ENCODE measurements around the gene PPA1. TPM values are rescaled to one million over a fixed set of nuclear protein-coding genes. Genes with fewer than 3 reads are reported as not detected.

PPA1 gene
- total and polyA plus RNA-seq, 2 of the 4 experiments (the other 2 are of a cell fraction) = 78.6 to 102 TPM

DNA sequence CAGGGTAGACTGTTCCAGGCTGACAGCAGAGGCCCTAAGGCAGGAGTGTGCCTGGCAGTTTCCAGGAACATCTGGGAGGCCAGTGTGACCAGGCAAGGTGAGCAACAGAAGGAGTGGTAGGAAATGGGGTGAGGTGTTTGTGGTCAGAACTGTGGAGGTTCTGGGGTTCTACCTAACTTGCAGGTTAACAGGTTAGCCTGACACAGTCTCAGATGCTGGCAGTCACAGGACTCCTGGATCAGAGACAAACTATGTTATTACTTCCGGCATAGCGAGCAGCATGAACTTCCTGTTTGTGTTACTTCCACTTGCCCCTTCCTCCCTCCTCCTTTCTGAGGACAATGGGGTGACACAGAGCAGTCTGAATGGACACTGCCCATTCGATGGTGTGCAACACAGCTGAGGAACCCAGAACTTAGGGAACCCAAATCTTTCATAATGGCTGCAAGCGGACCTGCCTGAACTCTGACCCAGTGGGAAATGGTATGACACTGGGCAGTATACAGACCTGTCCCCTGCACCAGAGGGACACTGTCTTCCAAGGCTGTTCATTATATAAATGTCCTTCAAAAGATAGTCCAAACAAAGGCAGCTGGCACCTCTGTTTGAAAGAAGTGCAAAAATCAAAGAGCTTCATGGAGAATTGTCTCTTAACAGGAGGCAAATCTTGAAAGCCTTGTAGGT is 59.0 kb downstream of the PPA1 start:
- Histone ChIP-seq H4K20me1 (ENCODE audit: insufficient read depth, low read length) (peaks cover 11% of the 10 kb centered on the region), H4K8ac (ENCODE audit: low read depth in 2 of 2, low read length in 2 of 2) (peak overlapping the region; percentile 20 to 77; a peak in 3 of 4 replicates), H2AK9ac (replicated peaks; ENCODE audit: low read depth, low read length, poor library complexity) (no peak overlapping the region), H3K56ac (ENCODE audit: extremely low read depth, insufficient read depth, low read length) (no peak overlapping the region), H3K9me3 (ENCODE audit: control insufficient read depth, insufficient read depth, low read length) (no peaks in the 10 kb centered on the region), H2AK5ac (ENCODE audit: low read depth, low read length) (peak overlapping the region; percentile 25; the same call in 1 of the 2 replicates), H3K4me2 (ENCODE audit: low read depth, low read length) (no peak overlapping the region), H3K4ac (ENCODE audit: low read depth, low read length) (peak overlapping the region; percentile 56; the same call in 1 of the 2 replicates), H2BK120ac (ENCODE audit: low read depth, low read length) (peak overlapping the region; percentile 68), H3K36me3 (ENCODE audit: control insufficient read depth, insufficient read depth, low read length) (no peaks in the 10 kb centered on the region), H3K27me3 (ENCODE audit: control insufficient read depth, insufficient read depth, low read length) (no peaks in the 10 kb centered on the region), H2BK5ac (ENCODE audit: low read depth, low read length, poor library complexity, severe bottlenecking) (no peak overlapping the region), H3K4me1 (ENCODE audit: control insufficient read depth, insufficient read depth, low read length) (peaks cover 8% of the 10 kb centered on the region), H4K91ac (ENCODE audit: insufficient read depth, low read depth, low read length) (peak overlapping the region; percentile 59), H3K79me1 (ENCODE audit: low read depth in 1 of 2, low read length in 2 of 2) (peaks cover 5 to 13% of the 10 kb centered on the region in 2 experiments), H3K27ac (ENCODE audit: insufficient read depth, low read length) (no peak overlapping the region), H3K18ac (ENCODE audit: low read depth, low read length) (0 out of 2 replicates have a peak overlapping the region, but pooled peaks have one; percentile 33), H3K23ac (ENCODE audit: low read depth, low read length) (peak overlapping the region; percentile 54), H2AFZ (replicated peaks; ENCODE audit: low read length, poor library complexity) (peak overlapping the region; percentile 87), H2BK15ac (ENCODE audit: low read depth, low read length) (peak overlapping the region; percentile 9; the same call in 1 of the 3 replicates), H3K9ac (ENCODE audit: low read depth, low read length) (no peak overlapping the region), H3K14ac (replicated peaks; ENCODE audit: low read depth, low read length) (peak overlapping the region; percentile 79), H2BK20ac (ENCODE audit: low read depth, low read length) (peak overlapping the region; percentile 9), H3K9me1 (ENCODE audit: insufficient read depth, low read length) (peaks cover 16% of the 10 kb centered on the region), H3K4me3 (ENCODE audit: insufficient read depth, low read depth, low read length) (no peak overlapping the region), H4K5ac (ENCODE audit: low read depth, low read length) (peak overlapping the region; percentile 89)
- intact Hi-C loops (cut with micrococcal nuclease) (no loop called here), in situ Hi-C loops (cut with MboI; ENCODE audit: low sequenced_read_pairs) (no loop called here), dilution Hi-C loops (cut with HindIII; ENCODE audit: low sequenced_read_pairs, unreplicated experiment) (no loop called here)
- no peak for TF ChIP-seq ELK1 (IDR thresholded peaks at IDR 0.05; ENCODE audit: borderline replicate concordance, low read depth, low read length)
- no peak for TF ChIP-seq MAFK (IDR thresholded peaks at IDR 0.05; ENCODE audit: low read depth, low read length)
- TF ChIP-seq MAZ (IDR thresholded peaks at IDR 0.05; ENCODE audit: borderline replicate concordance, low read depth, low read length) = no peak
- TF ChIP-seq RCOR1 (IDR thresholded peaks at IDR 0.05; ENCODE audit: insufficient replicate concordance, low read length) = no peak
- no peak for TF ChIP-seq BHLHE40 (IDR thresholded peaks at IDR 0.05; ENCODE audit: low read depth, low read length)
- TF ChIP-seq, protein P1, sequence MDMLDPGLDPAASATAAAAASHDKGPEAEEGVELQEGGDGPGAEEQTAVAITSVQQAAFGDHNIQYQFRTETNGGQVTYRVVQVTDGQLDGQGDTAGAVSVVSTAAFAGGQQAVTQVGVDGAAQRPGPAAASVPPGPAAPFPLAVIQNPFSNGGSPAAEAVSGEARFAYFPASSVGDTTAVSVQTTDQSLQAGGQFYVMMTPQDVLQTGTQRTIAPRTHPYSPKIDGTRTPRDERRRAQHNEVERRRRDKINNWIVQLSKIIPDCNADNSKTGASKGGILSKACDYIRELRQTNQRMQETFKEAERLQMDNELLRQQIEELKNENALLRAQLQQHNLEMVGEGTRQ (IDR thresholded peaks at IDR 0.05; ENCODE audit: low read depth, low read length) = no peak
- TF ChIP-seq RAD21 (IDR thresholded peaks at IDR 0.05; ENCODE audit: low read length) = no peak
- TF ChIP-seq FOS (IDR thresholded peaks at IDR 0.05; ENCODE audit: low read depth, low read length) = no peak
- TF ChIP-seq POLR2A (IDR thresholded peaks at IDR 0.05; ENCODE audit: low read depth, low read length) = no peak
- no peak for TF ChIP-seq CTCF (conservative IDR thresholded peaks at IDR 0.05; ENCODE audit: low read depth, low read length)
- TF ChIP-seq CEBPB (IDR thresholded peaks at IDR 0.05; ENCODE audit: low read depth, low read length) = no peak
- TF ChIP-seq RFX5 (IDR thresholded peaks at IDR 0.05; ENCODE audit: low read depth, low read length) = no peak
- POLR2A ChIA-PET (ENCODE audit: unreplicated experiment) = no interaction called here
- CTCF ChIA-PET = no interaction called here
- ATAC-seq (ENCODE audit: low read depth) = no peak
- DNase-seq = no peak
- 47% methylated on average over 4 of the region's 4 CpGs; no CpG with 5 or more reads in 1 of the 2 experiments for WGBS, 2 experiments (ENCODE audit: extremely low coverage in 2 of 2, insufficient read length in 1 of 2)
- BruUV-seq (replicated peaks) = no TSS peak

All from IMR-90 (cell line).